SK-N-MC (cell line): Measurements from ENCODE around the gene PLXDC2.

Source experiments
- EZH2 ChIP-seq: fragments of 200-600 bp; sonication (generic); IDR thresholded peaks from one replicate; pipeline ENCODE4 v1.6.1; 2017; ENCODE audit warnings: antibody characterized with exemption
- FOXP2 ChIP-seq: optimal IDR thresholded peaks from 2 replicates; pipeline ENCODE3; 2011; ENCODE audit warnings: mild to moderate bottlenecking, moderate library complexity; ENCODE audit not compliant: insufficient read depth; ENCODE audit errors: extremely low read length, control extremely low read depth
- POLR2AphosphoS5 ChIP-seq: IDR thresholded peaks from 2 replicates; pipeline ENCODE4 v1.6.1; 2012; ENCODE audit warnings: mild to moderate bottlenecking, low read depth, low read length, borderline replicate concordance

DNA sequence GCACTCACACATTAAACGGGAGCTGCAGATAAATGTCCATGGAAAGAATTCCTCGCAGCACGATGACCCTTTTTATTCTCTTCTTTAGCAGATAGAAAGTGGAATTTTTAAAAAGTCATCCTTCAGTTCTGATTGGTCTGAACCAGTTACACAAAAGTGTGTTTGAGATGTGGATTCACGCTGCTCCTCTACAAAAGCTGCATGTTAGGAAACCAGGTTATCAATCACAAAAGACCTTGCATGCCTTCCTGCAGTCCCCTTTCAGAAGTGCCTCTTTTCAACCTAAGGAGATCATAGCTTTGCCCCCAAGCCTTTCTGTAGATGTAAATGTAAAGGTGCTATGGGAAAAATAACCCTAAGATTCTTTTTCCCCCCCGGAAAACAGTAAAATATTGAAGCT lies 299.7 kb downstream of the PLXDC2 start:
- TF ChIP-seq EZH2: no peak
- no peak for TF ChIP-seq POLR2AphosphoS5
- no peak for TF ChIP-seq FOXP2
